ENCODE data around the gene SLC11A2.

The SLC11A2 gene

GRCh38 chr12:51051787-51052186 is 25.6 kb upstream of the SLC11A2 start:
- Histone ChIP-seq H3K4me1 (ENCODE audit: control insufficient read depth, low read depth, low read length) (peaks cover 6% of the 10 kb centered on the region), H3K27ac (ENCODE audit: low read length) (no peak overlapping the region)

DNA sequence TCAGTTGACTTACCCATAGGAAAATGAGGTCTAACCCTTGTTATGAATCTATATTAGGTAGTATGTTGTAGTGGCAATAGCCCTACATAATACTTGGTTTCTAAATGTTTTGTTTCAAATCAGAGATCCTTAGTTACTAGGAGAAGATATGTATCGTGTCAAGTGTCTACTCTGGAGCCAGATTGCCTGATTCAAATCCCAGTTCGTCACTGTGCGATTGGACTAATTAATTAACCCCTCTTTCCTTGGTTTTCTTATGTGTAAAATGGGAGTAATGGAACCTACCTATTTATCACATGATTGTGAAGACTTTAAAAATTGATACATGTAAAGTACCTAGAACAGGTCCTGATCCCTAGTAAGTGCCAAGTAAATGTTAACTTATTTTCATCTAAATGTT is 23.3 kb upstream of the SLC11A2 start:
- Histone ChIP-seq H3K9ac (ENCODE audit: low read length) (no peak overlapping the region), H3K27ac (ENCODE audit: low read length) (no peak overlapping the region), H3K36me3 (ENCODE audit: control insufficient read depth, low read depth, low read length) (peaks cover 14% of the 10 kb centered on the region), H3K9me3 (ENCODE audit: control insufficient read depth, low read depth, low read length) (no peaks in the 10 kb centered on the region), H3K4me1 (ENCODE audit: control insufficient read depth, low read depth, low read length) (peaks cover 6% of the 10 kb centered on the region), H3K27me3 (ENCODE audit: control insufficient read depth, insufficient read depth, low read length) (no peaks in the 10 kb centered on the region), H3K4me3 (ENCODE audit: low read length) (peak overlapping the region; percentile 81)

More at GRCh38 chr12:51051787-51052186, 25.6 kb upstream of the SLC11A2 start:
- Histone ChIP-seq H3K9me3 (ENCODE audit: control insufficient read depth, low read depth, low read length) (no peaks in the 10 kb centered on the region), H3K27me3 (ENCODE audit: control insufficient read depth, insufficient read depth, low read length) (no peaks in the 10 kb centered on the region), H3K9ac (ENCODE audit: low read length) (no peak overlapping the region), H3K36me3 (ENCODE audit: control insufficient read depth, low read depth, low read length) (peaks cover 25% of the 10 kb centered on the region), H3K4me3 (ENCODE audit: low read length) (no peak overlapping the region)

- H3K4me3 ChIP-seq (ENCODE audit: low read length), result peak overlapping the region; percentile 81
Measured at GRCh38 chr12:51048661-51049251, 22.6 kb upstream of the SLC11A2 start.

GRCh38 chr12:51047655-51048540 is 21.7 kb upstream of the SLC11A2 start, which contains the start of gene LETMD1:
TSS of gene LETMD1 (plus strand) at chr12:51048327. CDS start at chr12:51048357, 30 bp downstream.
- Histone ChIP-seq H3K4me1 (ENCODE audit: control insufficient read depth, low read depth, low read length) (peaks cover 6% of the 10 kb centered on the region), H3K36me3 (ENCODE audit: control insufficient read depth, low read depth, low read length) (peaks cover 4% of the 10 kb centered on the region), H3K27ac (ENCODE audit: low read length) (peak within 1 kb of the TSS; percentile 25), H3K4me3 (ENCODE audit: low read length) (peak within 1 kb of the TSS; percentile 81), H3K9ac (ENCODE audit: low read length) (peak within 1 kb of the TSS; percentile 75), H3K27me3 (ENCODE audit: control insufficient read depth, insufficient read depth, low read length) (no peaks in the 10 kb centered on the region), H3K9me3 (ENCODE audit: control insufficient read depth, low read depth, low read length) (no peaks in the 10 kb centered on the region)

More at GRCh38 chr12:51048661-51049251, 22.6 kb upstream of the SLC11A2 start:
- Histone ChIP-seq H3K4me1 (ENCODE audit: control insufficient read depth, low read depth, low read length) (peaks cover 6% of the 10 kb centered on the region), H3K9me3 (ENCODE audit: control insufficient read depth, low read depth, low read length) (no peaks in the 10 kb centered on the region), H3K27ac (ENCODE audit: low read length) (peak overlapping the region; percentile 25), H3K9ac (ENCODE audit: low read length) (peak overlapping the region; percentile 75), H3K36me3 (ENCODE audit: control insufficient read depth, low read depth, low read length) (peaks cover 7% of the 10 kb centered on the region), H3K27me3 (ENCODE audit: control insufficient read depth, insufficient read depth, low read length) (no peaks in the 10 kb centered on the region)

DNA sequence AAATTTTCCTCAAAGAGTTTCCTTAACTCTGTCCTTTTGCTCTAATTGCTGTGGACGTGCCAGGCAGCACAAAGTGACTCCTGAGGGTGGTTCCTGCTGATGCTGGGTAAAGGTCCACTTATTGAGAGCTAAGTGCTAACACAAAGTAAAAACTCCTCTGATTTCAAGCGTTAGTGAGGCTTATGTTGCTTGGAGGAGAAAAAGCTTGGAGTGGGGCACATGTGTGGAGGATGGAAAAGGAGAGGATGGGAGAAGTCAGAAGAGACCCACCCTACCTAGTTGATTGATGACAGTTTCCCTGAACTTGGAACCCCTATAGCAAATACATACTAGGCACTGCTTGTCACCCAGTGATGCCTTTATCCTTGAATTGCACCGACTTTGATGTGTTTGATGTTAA is 10.1 kb upstream of the SLC11A2 start:
- no peaks in the 10 kb centered on the region for H3K27me3 ChIP-seq (ENCODE audit: control insufficient read depth, insufficient read depth, low read length)

DNA sequence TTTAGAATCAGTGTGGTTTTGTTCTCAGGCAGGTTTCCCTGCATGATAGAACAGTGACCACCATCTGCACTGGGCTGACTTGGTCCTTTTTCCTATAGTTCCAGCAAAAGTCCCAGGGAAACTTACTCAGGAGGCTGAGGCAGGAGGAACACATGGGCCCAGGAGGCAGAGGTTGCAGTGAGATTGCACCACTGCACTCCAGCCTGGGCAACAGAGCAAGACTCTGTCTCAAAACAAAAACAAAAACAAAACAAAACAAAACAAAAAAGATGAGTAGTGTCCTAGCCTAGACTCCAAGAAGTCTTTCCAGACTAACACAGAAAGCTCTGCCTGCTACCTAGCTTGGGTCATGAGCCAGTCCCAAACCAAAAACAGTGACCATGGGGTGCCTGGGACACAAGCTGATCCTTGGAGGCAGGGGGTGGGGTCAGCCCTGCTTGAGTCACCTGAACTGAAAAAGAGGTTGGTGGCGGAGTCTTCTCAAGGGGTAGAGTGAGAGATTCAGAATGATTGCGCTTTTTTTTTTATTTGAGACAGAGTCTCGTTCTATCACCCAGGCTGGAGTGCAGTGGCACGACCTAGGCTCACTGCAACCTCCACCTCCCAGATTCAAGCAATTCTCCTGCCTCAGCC is 7.4 kb upstream of the SLC11A2 start:
- H3K4me3 ChIP-seq (ENCODE audit: low read length), result no peak overlapping the region
- H3K36me3 ChIP-seq (ENCODE audit: control insufficient read depth, low read depth, low read length), result no peaks in the 10 kb centered on the region
- peaks cover 1% of the 10 kb centered on the region for H3K4me1 ChIP-seq (ENCODE audit: control insufficient read depth, low read depth, low read length)
- no peak overlapping the region for H3K27ac ChIP-seq (ENCODE audit: low read length)
- H3K27me3 ChIP-seq (ENCODE audit: control insufficient read depth, insufficient read depth, low read length), result no peaks in the 10 kb centered on the region
- H3K9ac ChIP-seq (ENCODE audit: low read length), result no peak overlapping the region
- H3K9me3 ChIP-seq (ENCODE audit: control insufficient read depth, low read depth, low read length), result no peaks in the 10 kb centered on the region

More for the DNA sequence above, 10.1 kb upstream of the SLC11A2 start:
- H3K9ac ChIP-seq (ENCODE audit: low read length), result no peak overlapping the region
- H3K9me3 ChIP-seq (ENCODE audit: control insufficient read depth, low read depth, low read length), result no peaks in the 10 kb centered on the region
- H3K4me1 ChIP-seq (ENCODE audit: control insufficient read depth, low read depth, low read length), result no peaks in the 10 kb centered on the region
- H3K36me3 ChIP-seq (ENCODE audit: control insufficient read depth, low read depth, low read length), result no peaks in the 10 kb centered on the region
- no peak overlapping the region for H3K4me3 ChIP-seq (ENCODE audit: low read length)
- no peak overlapping the region for H3K27ac ChIP-seq (ENCODE audit: low read length)

DNA sequence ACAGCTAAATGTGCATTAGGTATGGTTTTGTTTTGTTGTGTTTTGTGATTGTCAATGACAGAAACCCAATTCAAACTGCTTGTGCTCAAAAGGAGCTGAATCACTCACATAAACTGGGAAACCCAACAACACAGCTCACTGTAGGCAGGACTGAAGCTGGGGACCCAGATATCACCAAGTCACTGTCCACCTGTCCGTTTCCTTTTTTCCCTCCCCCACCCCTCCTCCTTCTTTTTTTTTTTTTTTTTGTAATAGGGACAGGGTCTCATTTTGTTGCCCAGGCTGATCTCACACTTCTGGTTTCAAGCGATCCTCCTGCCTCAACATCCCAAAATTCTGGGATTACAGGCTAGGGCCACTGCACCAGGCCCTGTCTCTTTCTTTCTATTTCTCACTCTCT is 6.9 kb upstream of the SLC11A2 start:
- Histone ChIP-seq H3K36me3 (ENCODE audit: control insufficient read depth, low read depth, low read length) (no peaks in the 10 kb centered on the region), H3K9me3 (ENCODE audit: control insufficient read depth, low read depth, low read length) (no peaks in the 10 kb centered on the region), H3K27ac (ENCODE audit: low read length) (no peak overlapping the region), H3K4me3 (ENCODE audit: low read length) (no peak overlapping the region), H3K9ac (ENCODE audit: low read length) (no peak overlapping the region), H3K4me1 (ENCODE audit: control insufficient read depth, low read depth, low read length) (peaks cover 5% of the 10 kb centered on the region), H3K27me3 (ENCODE audit: control insufficient read depth, insufficient read depth, low read length) (no peaks in the 10 kb centered on the region)

DNA sequence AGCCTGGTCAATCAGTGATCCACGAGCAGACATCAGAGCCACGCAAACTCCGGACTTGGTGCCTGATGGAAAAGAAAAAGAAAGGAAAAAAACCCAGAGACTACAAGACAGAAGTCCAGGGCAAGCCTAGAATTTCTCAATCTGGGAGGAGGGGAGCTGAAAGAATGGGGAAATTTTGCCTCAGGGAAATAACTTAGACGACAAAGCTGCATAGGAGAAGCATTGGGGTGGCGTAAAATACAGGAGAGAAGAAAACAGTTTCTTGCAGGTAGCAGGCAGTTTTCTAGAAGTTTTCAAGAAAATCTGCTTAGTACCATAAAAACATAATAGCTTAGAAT is 2.6 kb upstream of the SLC11A2 start:
- no peaks in the 10 kb centered on the region for H3K9me3 ChIP-seq (ENCODE audit: control insufficient read depth, low read depth, low read length)
- H3K27me3 ChIP-seq (ENCODE audit: control insufficient read depth, insufficient read depth, low read length), result no peaks in the 10 kb centered on the region
- H3K27ac ChIP-seq (ENCODE audit: low read length), result no peak overlapping the region
- no peaks in the 10 kb centered on the region for H3K36me3 ChIP-seq (ENCODE audit: control insufficient read depth, low read depth, low read length)
- H3K4me3 ChIP-seq (ENCODE audit: low read length), result no peak overlapping the region
- H3K9ac ChIP-seq (ENCODE audit: low read length), result no peak overlapping the region
- H3K4me1 ChIP-seq (ENCODE audit: control insufficient read depth, low read depth, low read length), result peaks cover 26% of the 10 kb centered on the region

- Histone ChIP-seq H3K4me1 (ENCODE audit: control insufficient read depth, low read depth, low read length) (peaks cover 26% of the 10 kb centered on the region), H3K27ac (ENCODE audit: low read length) (no peak overlapping the region), H3K9ac (ENCODE audit: low read length) (no peak overlapping the region)
Measured at GRCh38 chr12:51028126-51028812, 2.1 kb upstream of the SLC11A2 start.

GRCh38 chr12:51027342-51027835 is 1.2 kb upstream of the SLC11A2 start:
- peaks cover 26% of the 10 kb centered on the region for H3K4me1 ChIP-seq (ENCODE audit: control insufficient read depth, low read depth, low read length)
- no peak overlapping the region for H3K4me3 ChIP-seq (ENCODE audit: low read length)
- no peak overlapping the region for H3K9ac ChIP-seq (ENCODE audit: low read length)
- no peaks in the 10 kb centered on the region for H3K9me3 ChIP-seq (ENCODE audit: control insufficient read depth, low read depth, low read length)
- no peaks in the 10 kb centered on the region for H3K27me3 ChIP-seq (ENCODE audit: control insufficient read depth, insufficient read depth, low read length)
- H3K27ac ChIP-seq (ENCODE audit: low read length), result no peak overlapping the region
- H3K36me3 ChIP-seq (ENCODE audit: control insufficient read depth, low read depth, low read length), result no peaks in the 10 kb centered on the region

More at GRCh38 chr12:51028126-51028812, 2.1 kb upstream of the SLC11A2 start:
- Histone ChIP-seq H3K4me3 (ENCODE audit: low read length) (no peak overlapping the region), H3K9me3 (ENCODE audit: control insufficient read depth, low read depth, low read length) (no peaks in the 10 kb centered on the region), H3K36me3 (ENCODE audit: control insufficient read depth, low read depth, low read length) (no peaks in the 10 kb centered on the region), H3K27me3 (ENCODE audit: control insufficient read depth, insufficient read depth, low read length) (no peaks in the 10 kb centered on the region)

- Histone ChIP-seq H3K9ac (ENCODE audit: low read length) (peak overlapping the region; percentile 88), H3K4me3 (ENCODE audit: low read length) (peak overlapping the region; percentile 64), H3K9me3 (ENCODE audit: control insufficient read depth, low read depth, low read length) (no peaks in the 10 kb centered on the region), H3K27me3 (ENCODE audit: control insufficient read depth, insufficient read depth, low read length) (no peaks in the 10 kb centered on the region), H3K27ac (ENCODE audit: low read length) (peak overlapping the region; percentile 40), H3K4me1 (ENCODE audit: control insufficient read depth, low read depth, low read length) (peaks cover 26% of the 10 kb centered on the region), H3K36me3 (ENCODE audit: control insufficient read depth, low read depth, low read length) (no peaks in the 10 kb centered on the region)
Measured at GRCh38 chr12:51025338-51025835, 797 bp downstream of the SLC11A2 start.
